Breast epithelium (tissue), 4 donors: Measurements from ENCODE around the gene EIF3K. TPM values are rescaled to one million over a fixed set of nuclear protein-coding genes. Genes with fewer than 3 reads are reported as not detected.

Experiments
- DNase-seq, 2 donors: peaks; one replicate each; pipeline ENCODE4 v3.0.0-alpha.2; 2019; ENCODE audit warnings: low spot score in 2 of 2
- H3K27ac ChIP-seq, 2 donors: fragments of 200-600 bp; sonication (generic) in 1 of 2; one replicate each; pipeline ENCODE4 v1.5.1; 2016 to 2019; ENCODE audit warnings: mild to moderate bottlenecking in 1 of 2
- H3K27me3 ChIP-seq, 2 donors: fragments of 200-600 bp; sonication (generic) in 1 of 2; one replicate each; pipeline versions ENCODE4 v1.5.1 to v1.6.0; 2017 to 2019; ENCODE audit warnings: control low read depth in 1 of 2, mild to moderate bottlenecking in 1 of 2
- H3K36me3 ChIP-seq: fragments of 200-600 bp; one replicate; pipeline ENCODE4 v1.5.1; 2019
- H3K4me1 ChIP-seq, 2 donors: fragments of 200-600 bp; sonication (generic); one replicate each; pipeline ENCODE4 v1.5.1; 2016 to 2019; ENCODE audit warnings: control low read depth in 1 of 2
- H3K4me3 ChIP-seq, 3 donors: fragments of 200-600 bp; sonication (generic); 1 replicate in 2 of 3; 2 replicates in 1 of 3; pipeline ENCODE4 v1.5.1; 2016 to 2019; ENCODE audit warnings: mild to moderate bottlenecking in 3 of 3, moderate library complexity in 2 of 3
- H3K9me3 ChIP-seq, 2 donors: fragments of 200-600 bp; sonication (generic) in 1 of 2; one replicate each; pipeline ENCODE4 v1.5.1; 2016 to 2019; ENCODE audit warnings: control low read depth in 1 of 2
- CTCF ChIP-seq, 3 donors: fragments of 450-650 bp; IDR thresholded peaks; one replicate each; pipeline ENCODE4 v1.5.1; 2016 to 2017; ENCODE audit warnings: antibody characterized with exemption in 3 of 3, mild to moderate bottlenecking in 3 of 3, moderate library complexity in 3 of 3
- POLR2A ChIP-seq: fragments of 450-650 bp; IDR thresholded peaks from one replicate; pipeline ENCODE4 v1.6.1; 2016; ENCODE audit warnings: antibody characterized with exemption, mild to moderate bottlenecking, moderate library complexity
- POLR2AphosphoS5 ChIP-seq, 3 donors: sonication (generic); formaldehyde crosslinking; IDR thresholded peaks; one replicate each; pipeline ENCODE4 v1.6.1; 2017; ENCODE audit warnings: antibody characterized with exemption in 3 of 3
- intact Hi-C: fragments of 100-400 bp; cut with DNase I; formaldehyde crosslinking; loops from one replicate; pipeline ENCODE4 v1.15.1; 2023; ENCODE audit warnings: low total_unique reads
- total RNA-seq, 3 donors: library from RNA; depleted of rRNA; stranded (reverse); fragments of >200 nt; gene quantifications; one replicate each; pipeline ENCODE4 v1.1.0, GENCODE V29; 2016

EIF3K gene
- total RNA-seq, 3 donors from 2014 or later, result 401 to 562 (median 420) TPM

- no peaks in the 10 kb centered on the region for H3K9me3 ChIP-seq
- no peak overlapping the region for H3K4me3 ChIP-seq
- no peak for DNase-seq
- no peaks in the 10 kb centered on the region for H3K4me1 ChIP-seq
- no peaks in the 10 kb centered on the region for H3K36me3 ChIP-seq
- intact Hi-C loops, result no loop called here
- TF ChIP-seq POLR2AphosphoS5 (IDR thresholded peaks at IDR 0.05) (no peak), CTCF (IDR thresholded peaks at IDR 0.05) (no peak), POLR2A (no peak)
- H3K27ac ChIP-seq, result no peak overlapping the region
- H3K27me3 ChIP-seq, result no peaks in the 10 kb centered on the region
Observed at GRCh38 chr19:38580080-38580479, 38.9 kb upstream of the EIF3K start.

- H3K36me3 ChIP-seq, result no peaks in the 10 kb centered on the region
- no peak for DNase-seq
- intact Hi-C loops, result no loop called here
- H3K27me3 ChIP-seq, result no peaks in the 10 kb centered on the region
- H3K4me1 ChIP-seq, result no peaks in the 10 kb centered on the region
- no peak overlapping the region for H3K27ac ChIP-seq
- no peaks in the 10 kb centered on the region for H3K9me3 ChIP-seq
- H3K4me3 ChIP-seq, result no peak overlapping the region
- TF ChIP-seq CTCF (IDR thresholded peaks at IDR 0.05) (no peak), POLR2A (no peak), POLR2AphosphoS5 (IDR thresholded peaks at IDR 0.05) (no peak)
Observed at GRCh38 chr19:38583219-38583984, 35.6 kb upstream of the EIF3K start.

GRCh38 chr19:38583985-38584305 is 35.0 kb upstream of the EIF3K start:
- DNase-seq, result no peak
- Histone ChIP-seq H3K4me1 (no peaks in the 10 kb centered on the region), H3K27me3 (no peaks in the 10 kb centered on the region), H3K4me3 (no peak overlapping the region), H3K27ac (no peak overlapping the region), H3K9me3 (no peaks in the 10 kb centered on the region), H3K36me3 (no peaks in the 10 kb centered on the region)
- intact Hi-C loops, result no loop called here
- no peak for TF ChIP-seq POLR2AphosphoS5 (IDR thresholded peaks at IDR 0.05)
- TF ChIP-seq CTCF (IDR thresholded peaks at IDR 0.05), result no peak
- no peak for TF ChIP-seq POLR2A

- Histone ChIP-seq H3K27ac (no peak overlapping the region), H3K27me3 (no peaks in the 10 kb centered on the region), H3K36me3 (no peaks in the 10 kb centered on the region), H3K4me3 (no peak overlapping the region), H3K9me3 (no peaks in the 10 kb centered on the region), H3K4me1 (no peaks in the 10 kb centered on the region)
- TF ChIP-seq POLR2A (no peak), POLR2AphosphoS5 (IDR thresholded peaks at IDR 0.05) (no peak), CTCF (IDR thresholded peaks at IDR 0.05) (no peak)
- intact Hi-C loops, result no loop called here
- no peak for DNase-seq
Observed at GRCh38 chr19:38587562-38587961, 31.4 kb upstream of the EIF3K start.

GRCh38 chr19:38588041-38588440 is 30.9 kb upstream of the EIF3K start:
- intact Hi-C loops, result no loop called here
- H3K27me3 ChIP-seq, result no peaks in the 10 kb centered on the region

More at GRCh38 chr19:38588041-38588440, 30.9 kb upstream of the EIF3K start:
- Histone ChIP-seq H3K4me3 (no peak overlapping the region), H3K9me3 (no peaks in the 10 kb centered on the region), H3K36me3 (no peaks in the 10 kb centered on the region), H3K4me1 (no peaks in the 10 kb centered on the region), H3K27ac (no peak overlapping the region)
- TF ChIP-seq POLR2AphosphoS5 (IDR thresholded peaks at IDR 0.05), result no peak
- no peak for TF ChIP-seq CTCF (IDR thresholded peaks at IDR 0.05)
- TF ChIP-seq POLR2A, result no peak
- DNase-seq, result no peak
